CD4-positive, alpha-beta T cell treated with Interleukin-17A for 1 hour (primary cell): ENCODE results near the gene POU2F3.
"Not testable (repeated sequence)": the region's sequence is repeated elsewhere in the genome, so short reads cannot be mapped to it uniquely, and the experiment has no call there.

Experiments
- DNase-seq: peaks from one replicate; pipeline ENCODE4 v3.0.0-alpha.2; 2020

The POU2F3 gene

GRCh38 chr11:120256178-120256577, 16.2 kb downstream of the POU2F3 start:
- DNase-seq, result no peak

GRCh38 chr11:120256779-120257178, 16.8 kb downstream of the POU2F3 start:
- DNase-seq, result no peak

- no peak for DNase-seq
Observed at GRCh38 chr11:120257346-120257745, 17.4 kb downstream of the POU2F3 start.

GRCh38 chr11:120258661-120259060, 18.7 kb downstream of the POU2F3 start:
- no peak for DNase-seq

- DNase-seq, result no peak
Observed at GRCh38 chr11:120259241-120259640, 19.3 kb downstream of the POU2F3 start.

- no peak for DNase-seq
Observed at GRCh38 chr11:120259988-120260565, 20.1 kb downstream of the POU2F3 start.

- no peak for DNase-seq
Observed at GRCh38 chr11:120260616-120261015, 20.7 kb downstream of the POU2F3 start.

GRCh38 chr11:120261321-120261720, 21.4 kb downstream of the POU2F3 start:
- no peak for DNase-seq

- DNase-seq, result no peak
Observed at GRCh38 chr11:120261931-120262330, 22.0 kb downstream of the POU2F3 start.

GRCh38 chr11:120267319-120267718, 27.4 kb downstream of the POU2F3 start:
- no peak for DNase-seq

- DNase-seq, result no peak
Observed at GRCh38 chr11:120268686-120269085, 28.7 kb downstream of the POU2F3 start.

GRCh38 chr11:120270386-120270785, 30.4 kb downstream of the POU2F3 start:
- no peak for DNase-seq

GRCh38 chr11:120271672-120272071, 31.7 kb downstream of the POU2F3 start:
- no peak for DNase-seq

- no peak for DNase-seq
Observed at GRCh38 chr11:120272303-120272702, 32.4 kb downstream of the POU2F3 start.

GRCh38 chr11:120273432-120273831, 33.5 kb downstream of the POU2F3 start:
- DNase-seq, result no peak

- DNase-seq, result not testable (repeated sequence)
Observed at GRCh38 chr11:120273956-120274355, 34.0 kb downstream of the POU2F3 start.

GRCh38 chr11:120279502-120279901, 39.6 kb downstream of the POU2F3 start:
- DNase-seq, result no peak

GRCh38 chr11:120280600-120281051, 40.7 kb downstream of the POU2F3 start:
- no peak for DNase-seq

- no peak for DNase-seq
Observed at GRCh38 chr11:120281143-120281795, 41.3 kb downstream of the POU2F3 start.

GRCh38 chr11:120283124-120283523, 43.2 kb downstream of the POU2F3 start:
- no peak for DNase-seq

- no peak for DNase-seq
Observed at GRCh38 chr11:120284272-120284671, 44.3 kb downstream of the POU2F3 start.

GRCh38 chr11:120285256-120285655, 45.3 kb downstream of the POU2F3 start:
- DNase-seq, result no peak

GRCh38 chr11:120288021-120288420, 48.1 kb downstream of the POU2F3 start:
- DNase-seq, result no peak

- no peak for DNase-seq
Observed at GRCh38 chr11:120289426-120289825, 49.5 kb downstream of the POU2F3 start.

- no peak for DNase-seq
Observed at GRCh38 chr11:120290956-120291355, 51.0 kb downstream of the POU2F3 start.
